ENCODE data around the gene CIT. TPM values are rescaled to one million over a fixed set of nuclear protein-coding genes. Genes with fewer than 3 reads are reported as not detected.
A peak's percentile ranks its signal among the peaks of the same experiment; 100 is the strongest.
"Not testable (repeated sequence)": the region's sequence is repeated elsewhere in the genome, so short reads cannot be mapped to it uniquely, and the experiment has no call there.

Gene CIT
- total RNA-seq, 2 donors from 2014 or later: 12.6 to 42.4 TPM

- no peak overlapping the region for H3K9ac ChIP-seq (ENCODE audit: low read depth in 2 of 2, low read length in 2 of 2)
- no peak overlapping the region for H3K4me3 ChIP-seq
- no peak overlapping the region for H3K27ac ChIP-seq
- no peak for DNase-seq
- H3K27me3 ChIP-seq: no peaks in the 10 kb centered on the region
- intact Hi-C loops (cut with DNase I): loop anchor here (5.0 kb wide), 1 partner anchor 37 kb away; no protein-coding TSS in a partner anchor
- no peaks in the 10 kb centered on the region for H3K4me1 ChIP-seq
- H3K36me3 ChIP-seq: no peaks in the 10 kb centered on the region
- H3K9me3 ChIP-seq: no peaks in the 10 kb centered on the region
- TF ChIP-seq CTCF (IDR thresholded peaks at IDR 0.05): no peak
Measured at GRCh38 chr12:119660076-119660475, 217.0 kb downstream of the CIT start.

DNA sequence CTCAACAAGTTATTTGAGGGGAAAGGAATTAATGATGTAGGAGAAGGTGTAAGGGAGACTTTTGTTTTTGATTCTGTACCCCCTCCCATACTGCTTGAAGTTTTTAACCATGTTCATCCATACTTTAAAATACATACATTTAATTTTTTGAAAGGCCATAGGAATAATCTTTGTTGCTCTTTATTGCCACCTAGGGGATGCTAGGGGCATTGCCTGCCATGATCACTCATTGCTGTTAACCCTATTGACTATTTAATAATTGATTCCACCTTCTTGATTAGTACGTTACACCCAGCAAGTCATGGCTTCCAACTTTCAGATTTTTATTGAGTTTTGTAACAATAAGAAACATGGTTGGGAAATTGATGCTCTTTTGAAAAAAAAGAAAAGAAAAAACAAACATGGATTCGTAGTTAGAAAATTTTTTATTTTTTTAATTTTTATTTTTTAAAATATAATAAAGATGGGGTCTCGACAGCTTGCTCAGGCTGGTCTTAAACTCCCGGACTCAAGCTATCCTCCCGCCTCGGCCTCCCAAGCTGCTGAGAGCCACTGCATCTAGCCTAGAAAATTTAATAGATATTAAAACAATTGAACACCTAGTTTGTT is 217.7 kb downstream of the CIT start:
- no peaks in the 10 kb centered on the region for H3K4me1 ChIP-seq
- H3K9me3 ChIP-seq: no peaks in the 10 kb centered on the region
- H3K27ac ChIP-seq: no peak overlapping the region
- peak; percentile 43 for DNase-seq
- H3K4me3 ChIP-seq: no peak overlapping the region
- intact Hi-C loops (cut with DNase I): loop anchor here (5.0 kb wide), 1 partner anchor 123 kb away; no protein-coding TSS in a partner anchor
- no peaks in the 10 kb centered on the region for H3K27me3 ChIP-seq
- no peaks in the 10 kb centered on the region for H3K36me3 ChIP-seq
- peak; percentile 95 for TF ChIP-seq CTCF (IDR thresholded peaks at IDR 0.05)
- H3K9ac ChIP-seq (ENCODE audit: low read depth in 2 of 2, low read length in 2 of 2): no peak overlapping the region

DNA sequence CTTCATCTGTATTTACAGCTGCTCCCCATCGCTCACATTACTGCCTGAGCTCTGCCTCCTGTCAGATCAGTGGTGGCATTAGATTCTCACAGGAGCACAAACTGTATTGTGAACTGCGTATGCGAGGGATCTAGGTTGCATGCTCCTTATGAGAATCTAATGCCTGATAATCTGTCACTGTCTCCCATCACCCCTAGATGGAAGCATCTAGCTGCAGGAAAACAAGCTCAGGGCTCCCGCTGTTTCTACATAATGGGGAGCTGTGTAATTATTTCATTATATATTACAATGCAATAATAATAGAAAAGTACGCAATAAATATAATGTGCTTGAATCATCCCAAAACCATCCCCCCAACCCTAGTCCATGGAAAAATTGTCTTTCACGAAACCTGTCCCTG is 219.0 kb downstream of the CIT start:
- H3K27me3 ChIP-seq; H3K9ac ChIP-seq (ENCODE audit: low read depth in 2 of 2, low read length in 2 of 2): not testable (repeated sequence)
- intact Hi-C loops (cut with DNase I): loop anchor here (5.0 kb wide), 1 partner anchor 124 kb away; no protein-coding TSS in a partner anchor

DNA sequence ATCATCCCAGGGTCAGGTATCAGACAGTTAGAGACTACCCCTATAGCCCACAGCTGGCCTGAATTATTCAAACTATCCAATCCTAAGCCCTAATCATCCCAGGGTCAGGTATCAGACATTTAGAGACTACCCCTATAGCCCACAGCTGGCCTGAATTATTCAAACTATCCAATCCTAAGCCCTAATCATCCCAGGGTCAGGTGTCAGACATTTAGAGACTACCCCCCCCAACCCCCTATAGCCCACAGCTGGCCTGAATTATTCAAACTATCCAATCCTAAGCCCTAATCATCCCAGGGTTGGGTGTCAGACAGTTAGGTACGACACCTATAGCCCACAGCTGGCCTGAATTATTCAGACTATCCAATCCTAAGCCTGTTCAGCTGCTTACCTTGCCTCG is 220.1 kb downstream of the CIT start:
- not testable (repeated sequence) for H3K27me3 ChIP-seq; H3K9ac ChIP-seq (ENCODE audit: low read depth in 2 of 2, low read length in 2 of 2); H3K9me3 ChIP-seq; DNase-seq; H3K36me3 ChIP-seq; H3K4me1 ChIP-seq; H3K4me3 ChIP-seq; H3K27ac ChIP-seq
- intact Hi-C loops (cut with DNase I): loop anchor here (5.0 kb wide), 1 partner anchor 125 kb away; no protein-coding TSS in a partner anchor

More for the DNA sequence above, 219.0 kb downstream of the CIT start:
- not testable (repeated sequence) for H3K4me1 ChIP-seq, DNase-seq, H3K9me3 ChIP-seq, H3K36me3 ChIP-seq, H3K4me3 ChIP-seq, H3K27ac ChIP-seq

GRCh38 chr12:119652665-119653064 is 224.5 kb downstream of the CIT start:
- TF ChIP-seq CTCF (IDR thresholded peaks at IDR 0.05): no peak
- no peak for DNase-seq
- no peak overlapping the region for H3K27ac ChIP-seq
- no peak overlapping the region for H3K9ac ChIP-seq (ENCODE audit: low read depth in 2 of 2, low read length in 2 of 2)
- intact Hi-C loops (cut with DNase I): no loop called here
- H3K4me3 ChIP-seq: no peak overlapping the region
- H3K4me1 ChIP-seq: no peaks in the 10 kb centered on the region
- H3K36me3 ChIP-seq: no peaks in the 10 kb centered on the region
- no peaks in the 10 kb centered on the region for H3K27me3 ChIP-seq
- no peaks in the 10 kb centered on the region for H3K9me3 ChIP-seq

DNA sequence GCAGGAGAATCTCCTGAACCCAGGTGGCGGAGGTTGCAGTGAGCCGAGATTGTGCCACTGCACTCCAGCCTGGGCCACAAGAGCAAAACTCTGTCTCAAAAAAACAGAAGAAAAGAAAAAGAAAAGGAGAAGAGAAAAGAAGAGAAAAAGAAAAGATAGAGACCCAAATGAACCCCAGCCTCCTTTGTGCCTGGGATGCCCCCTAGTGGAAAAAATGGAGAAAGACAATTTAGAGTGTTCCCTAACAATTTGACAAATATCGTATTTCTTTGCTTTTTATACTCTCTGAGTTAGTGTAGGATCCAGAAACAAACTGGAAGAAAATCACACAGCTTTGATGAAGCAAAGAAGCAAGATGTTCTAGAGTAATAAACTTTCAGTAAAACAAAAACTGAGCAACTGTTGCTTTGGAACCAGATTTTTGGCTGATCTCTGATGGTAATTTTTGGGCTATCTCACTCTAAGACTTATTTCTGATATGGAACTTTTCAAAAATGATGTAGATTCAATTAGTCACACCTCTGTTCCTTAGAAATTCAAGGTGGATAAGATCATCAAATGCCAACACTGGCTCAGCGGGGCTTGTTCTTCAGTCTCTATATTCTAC is 227.8 kb downstream of the CIT start:
- H3K36me3 ChIP-seq: no peaks in the 10 kb centered on the region
- no peaks in the 10 kb centered on the region for H3K4me1 ChIP-seq
- no peak overlapping the region for H3K27ac ChIP-seq
- H3K9me3 ChIP-seq: no peaks in the 10 kb centered on the region
- no peaks in the 10 kb centered on the region for H3K27me3 ChIP-seq
- TF ChIP-seq CTCF (IDR thresholded peaks at IDR 0.05): peak; percentile 47
- no peak for DNase-seq
- intact Hi-C loops (cut with DNase I): no loop called here
- H3K9ac ChIP-seq (ENCODE audit: low read depth in 2 of 2, low read length in 2 of 2): no peak overlapping the region
- no peak overlapping the region for H3K4me3 ChIP-seq
